Heart left ventricle (tissue), 13 donors: Measurements from ENCODE around the gene ARID5B.

Source experiments
- CTCF ChIP-seq, 12 donors: fragments of 200-600 bp; sonication (generic) in 4 of 12; IDR thresholded peaks; one replicate each; pipeline versions ENCODE4 v1.5.0 to v1.8.0; 2018 to 2022; ENCODE audit warnings: antibody characterized with exemption in 12 of 12, mild to moderate bottlenecking in 5 of 12
- POLR2A ChIP-seq, 2 donors: fragments of 450-650 bp; IDR thresholded peaks; one replicate each; pipeline ENCODE4 v1.6.1; 2017; ENCODE audit warnings: antibody characterized with exemption in 2 of 2, mild to moderate bottlenecking in 2 of 2, moderate library complexity in 2 of 2
- donor health status: ischemic (EF 13 %, LVEDD 7.1; RV severe dilation, severe dysfunction).
- donor health status: DM: no; HTN: yes; CAD: no.
- donor health status: DM: no; HTN: no; CAD: no.
- donor health status: ischemic (EF 25% LVEDD 6.9; RV normal size, moderate dysfunction).
- donor health status: ischemic (EF 25% LVEDD 5.7; RV mildly dilated, moderate dysfunction).
- donor health status: ischemic (EF 35%, LVEDD 5.7; RV mildly dilated, moderate dysfunction).
- donor health status: nonischemic (EF 11% LVEDD 7.7; RV severe dilation, severe dysfunction).
- donor health status: DM: yes; HTN: yes; CAD: no.
- donor health status: PGD.
- donor health status: ischemic (EF 29% LVEDD 5.4; RV normal size, mild dysfunction).
- donor health status: nonischemic (EF 23%, LVEDD 6.1; RV moderate dilation, normal function).

GRCh38 chr10:62057359-62057758 is 155.9 kb downstream of the ARID5B start:
- TF ChIP-seq CTCF (IDR thresholded peaks at IDR 0.05) = no peak
- TF ChIP-seq POLR2A (IDR thresholded peaks at IDR 0.05) = peak in 1 of 2 donors; percentile 13
